AG04450 (cell line): ENCODE data around the gene TMEM202. TPM values are rescaled to one million over a fixed set of nuclear protein-coding genes. Genes with fewer than 3 reads are reported as not detected.
"Not testable (repeated sequence)": the region's sequence is repeated elsewhere in the genome, so short reads cannot be mapped to it uniquely, and the experiment has no call there.

Experiments
- CTCF ChIA-PET: fragments of 300-600, 350-600 bp; formaldehyde crosslinking; extraction: SDS; loops from one replicate; lab custom pipeline; 2022; ENCODE audit warnings: antibody characterized with exemption, inconsistent platforms; lab: Charles Lee
- POLR2A ChIA-PET: fragments of 350-600 bp; formaldehyde crosslinking; extraction: SDS; loops from one replicate; lab custom pipeline; 2021; ENCODE audit warnings: antibody characterized with exemption, inconsistent platforms; lab: Yijun Ruan, JAX
- DNase-seq: peaks from one replicate; pipeline ENCODE4 v3.0.0-alpha.2; 2011; ENCODE audit warnings: low read depth, low spot score
- H3K27ac ChIP-seq: one replicate; pipeline ENCODE4 v1.5.1; 2012; ENCODE audit warnings: low read depth, low read length, control low read depth
- H3K27me3 ChIP-seq: one replicate; pipeline ENCODE4 v1.6.0; 2012; ENCODE audit warnings: low read length; ENCODE audit not compliant: control insufficient read depth, insufficient read depth
- H3K4me3 ChIP-seq: 2 replicates; pipeline ENCODE4 v1.5.1; 2011; ENCODE audit warnings: mild to moderate bottlenecking, low read depth, low read length, control low read depth
- H3K9me3 ChIP-seq: 2 replicates; pipeline ENCODE4 v1.5.1; 2012; ENCODE audit warnings: low read length; ENCODE audit not compliant: control insufficient read depth, insufficient read depth
- CTCF ChIP-seq: IDR thresholded peaks from 2 replicates; pipeline ENCODE4 v1.5.1; 2011; ENCODE audit warnings: low read depth, low read length, control low read depth, inconsistent platforms
- polyA plus RNA-seq: library from polyadenylated mRNA; depleted of rRNA; stranded (reverse); fragments of >200 nt; gene quantifications from 2 replicates; pipeline ENCODE4 v1.2.3, GENCODE V29; 2011

The TMEM202 gene
- polyA plus RNA-seq, 1 experiment = not detected

GRCh38 chr15:72411111-72411510 is 13.0 kb downstream of the TMEM202 start:
- H3K27ac ChIP-seq = no peak overlapping the region
- no peak for TF ChIP-seq CTCF
- ChIA-PET POLR2A (interaction anchor here (0.6 kb wide), 1 partner anchor 320 kb away, joined by 5 read pairs; no protein-coding TSS in a partner anchor), CTCF (interaction anchor here (0.6 kb wide), 1 partner anchor 9 kb away, joined by 4 read pairs; no protein-coding TSS in a partner anchor)
- DNase-seq = no peak
- H3K4me3 ChIP-seq = no peak overlapping the region
- H3K27me3 ChIP-seq = peaks cover 20% of the 10 kb centered on the region
- no peaks in the 10 kb centered on the region for H3K9me3 ChIP-seq

GRCh38 chr15:72411544-72411943 is 13.4 kb downstream of the TMEM202 start:
- ChIA-PET CTCF (interaction anchor here (0.6 kb wide), 1 partner anchor 8 kb away, joined by 4 read pairs; no protein-coding TSS in a partner anchor), POLR2A (no interaction called here)
- Histone ChIP-seq H3K27ac (no peak overlapping the region), H3K9me3 (no peaks in the 10 kb centered on the region), H3K27me3 (peaks cover 17% of the 10 kb centered on the region), H3K4me3 (no peak overlapping the region)
- no peak for DNase-seq
- TF ChIP-seq CTCF = no peak

- H3K27ac ChIP-seq, DNase-seq, CTCF ChIA-PET, POLR2A ChIA-PET, H3K9me3 ChIP-seq, H3K4me3 ChIP-seq: not testable (repeated sequence)
- peaks cover 10% of the 10 kb centered on the region for H3K27me3 ChIP-seq
Measured at GRCh38 chr15:72413337-72413736, 15.2 kb downstream of the TMEM202 start.

GRCh38 chr15:72415304-72415703 is 17.2 kb downstream of the TMEM202 start:
- ChIA-PET CTCF (no interaction called here), POLR2A (no interaction called here)
- Histone ChIP-seq H3K27ac (no peak overlapping the region), H3K4me3 (no peak overlapping the region), H3K27me3 (peaks cover 3% of the 10 kb centered on the region), H3K9me3 (no peaks in the 10 kb centered on the region)
- no peak for TF ChIP-seq CTCF
- DNase-seq = no peak

GRCh38 chr15:72419768-72420167 is 21.7 kb downstream of the TMEM202 start:
- DNase-seq, POLR2A ChIA-PET: not testable (repeated sequence)
- CTCF ChIA-PET = interaction anchor here (0.6 kb wide), 1 partner anchor 9 kb away, joined by 4 read pairs; no protein-coding TSS in a partner anchor

GRCh38 chr15:72420576-72420975 is 22.5 kb downstream of the TMEM202 start:
- ChIA-PET POLR2A (no interaction called here), CTCF (no interaction called here)
- TF ChIP-seq CTCF = no peak
- H3K4me3 ChIP-seq = no peak overlapping the region
- peaks cover 2% of the 10 kb centered on the region for H3K27me3 ChIP-seq
- no peaks in the 10 kb centered on the region for H3K9me3 ChIP-seq
- no peak overlapping the region for H3K27ac ChIP-seq
- DNase-seq = no peak

More at GRCh38 chr15:72419768-72420167, 21.7 kb downstream of the TMEM202 start:
- H3K9me3 ChIP-seq, H3K27ac ChIP-seq, H3K27me3 ChIP-seq, H3K4me3 ChIP-seq: not testable (repeated sequence)
